ENCODE data around the gene ZEB2.

DNA sequence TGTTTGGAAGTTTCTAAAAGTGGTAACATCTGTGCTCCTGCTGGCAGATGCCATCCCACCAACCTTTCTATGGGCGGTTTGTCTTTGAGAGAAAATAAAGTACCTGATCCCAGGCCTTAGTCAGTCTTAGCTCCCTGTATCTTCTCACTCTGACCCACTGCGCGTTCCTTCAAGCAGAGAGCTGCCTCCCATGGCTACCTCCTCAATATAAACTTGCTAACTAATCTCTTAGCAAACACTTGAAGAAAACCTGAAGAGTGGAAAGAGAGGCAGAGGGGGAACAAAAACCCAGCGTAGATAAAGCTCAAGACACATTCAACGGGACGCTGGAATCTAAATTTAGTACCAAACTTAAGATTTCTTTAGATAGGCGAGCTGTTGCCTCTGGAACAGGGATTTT lies 17.6 kb downstream of the ZEB2 start:
- TF ChIP-seq GABPA (IDR thresholded peaks at IDR 0.05; ENCODE audit: low read depth) (no peak), SPI1 (IDR thresholded peaks at IDR 0.05; ENCODE audit: borderline replicate concordance, low read depth) (no peak)

All from HL-60 (cell line).